Motor neuron (in vitro differentiated cells): Measurements from ENCODE around the gene FOXA2. TPM values are rescaled to one million over a fixed set of nuclear protein-coding genes. Genes with fewer than 3 reads are reported as not detected.

Experiments
- ATAC-seq, 8 experiments: fragments of 200-7000 bp; cut with Tn5 transposase; replicated peaks in 6 of 8; 2 replicates each; pipeline ENCODE4 v1.8.0; 2021; ENCODE audit warnings: mild to moderate bottlenecking in 8 of 8, moderate library complexity in 8 of 8
- H3K27ac ChIP-seq, 2 donors: fragments of 250-450 bp; sonication (Bioruptor Pico); 2 replicates each; pipeline ENCODE4 v1.9.0; 2021; ENCODE audit warnings: antibody characterized with exemption in 2 of 2, mild to moderate bottlenecking in 2 of 2, moderate library complexity in 1 of 2
- H3K4me1 ChIP-seq, 2 donors: fragments of 250-450 bp; sonication (Bioruptor Pico); replicated peaks in 1 of 2; 2 replicates each; pipeline ENCODE4 v1.6.1; 2021; ENCODE audit warnings: antibody characterized with exemption in 2 of 2, mild to moderate bottlenecking in 2 of 2, moderate library complexity in 1 of 2
- H3K4me3 ChIP-seq, 5 donors: fragments of 250-450 bp; sonication (Bioruptor Pico); 2 replicates each; pipeline ENCODE4 v1.9.0; 2021; ENCODE audit warnings: antibody characterized with exemption in 5 of 5, mild to moderate bottlenecking in 5 of 5, moderate library complexity in 4 of 5
- WGBS, 10 experiments: fragments of 450-650 bp; shearing (Covaris generic); methylation state at CpG; one replicate each; pipeline ENCODE4 v1.0.0; 2022; 5-methylcytosine and 5-hydroxymethylcytosine counted together
- in situ Hi-C, 9 experiments: fragments of 400-800 bp; cut with MboI; loops; one replicate each; pipeline ENCODE4 v1.15.0; 2021; ENCODE audit warnings: low sequenced_read_pairs in 9 of 9, low pct_unique_long_range_greater_than_20kb in 2 of 9; ENCODE audit not compliant: unreplicated experiment in 9 of 9
- total RNA-seq, 8 experiments: library from RNA; unstranded; fragments of 300-600 nt; gene quantifications; 2 replicates each; pipeline versions ENCODE4 v1.2.3 to v1.2.4, GENCODE V29; 2022

FOXA2 gene
- total RNA-seq, 8 experiments from 2014 or later: 0.08 to 4.1 (median 0.35) TPM; not detected in 4

DNA sequence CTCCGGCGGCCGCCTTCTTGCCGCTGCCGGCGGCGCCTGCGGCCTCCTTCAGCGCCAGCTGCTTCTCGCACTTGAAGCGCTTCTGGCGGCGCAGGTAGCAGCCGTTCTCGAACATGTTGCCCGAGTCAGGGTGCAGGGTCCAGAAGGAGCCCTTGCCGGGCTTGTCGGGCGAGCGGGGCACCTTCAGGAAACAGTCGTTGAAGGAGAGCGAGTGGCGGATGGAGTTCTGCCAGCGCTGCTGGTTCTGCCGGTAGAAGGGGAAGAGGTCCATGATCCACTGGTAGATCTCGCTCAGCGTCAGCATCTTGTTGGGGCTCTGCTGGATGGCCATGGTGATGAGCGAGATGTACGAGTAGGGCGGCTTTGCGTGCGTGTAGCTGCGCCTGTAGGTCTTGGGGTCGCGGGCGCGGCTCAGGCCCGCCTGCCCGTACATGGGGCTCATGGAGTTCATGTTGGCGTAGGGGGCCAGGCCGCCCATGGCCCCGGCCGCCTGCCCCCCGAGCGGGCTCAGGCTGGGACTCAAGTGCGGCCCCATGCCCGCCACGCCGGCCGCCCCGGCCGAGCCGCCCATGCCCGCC, 1.9 kb downstream of the FOXA2 start:
- in situ Hi-C loops: loop anchor here in 2 of 9 experiments (25.0 kb wide), 1 partner anchor 245 kb away; no protein-coding TSS in a partner anchor
- WGBS, 10 experiments: 0 to 58% (median 10%) methylated on average over 1 to 23 of the region's 54 CpGs; no CpG with 5 or more reads in 4 of the 10 experiments
- ATAC-seq: no peak
- H3K27ac ChIP-seq: no peak overlapping the region
- H3K4me3 ChIP-seq: peak overlapping the region in 3 of 5 donors; percentile 12 to 36 (median 31)
- peaks cover 4 to 30% of the 10 kb centered on the region in 2 donors for H3K4me1 ChIP-seq

DNA sequence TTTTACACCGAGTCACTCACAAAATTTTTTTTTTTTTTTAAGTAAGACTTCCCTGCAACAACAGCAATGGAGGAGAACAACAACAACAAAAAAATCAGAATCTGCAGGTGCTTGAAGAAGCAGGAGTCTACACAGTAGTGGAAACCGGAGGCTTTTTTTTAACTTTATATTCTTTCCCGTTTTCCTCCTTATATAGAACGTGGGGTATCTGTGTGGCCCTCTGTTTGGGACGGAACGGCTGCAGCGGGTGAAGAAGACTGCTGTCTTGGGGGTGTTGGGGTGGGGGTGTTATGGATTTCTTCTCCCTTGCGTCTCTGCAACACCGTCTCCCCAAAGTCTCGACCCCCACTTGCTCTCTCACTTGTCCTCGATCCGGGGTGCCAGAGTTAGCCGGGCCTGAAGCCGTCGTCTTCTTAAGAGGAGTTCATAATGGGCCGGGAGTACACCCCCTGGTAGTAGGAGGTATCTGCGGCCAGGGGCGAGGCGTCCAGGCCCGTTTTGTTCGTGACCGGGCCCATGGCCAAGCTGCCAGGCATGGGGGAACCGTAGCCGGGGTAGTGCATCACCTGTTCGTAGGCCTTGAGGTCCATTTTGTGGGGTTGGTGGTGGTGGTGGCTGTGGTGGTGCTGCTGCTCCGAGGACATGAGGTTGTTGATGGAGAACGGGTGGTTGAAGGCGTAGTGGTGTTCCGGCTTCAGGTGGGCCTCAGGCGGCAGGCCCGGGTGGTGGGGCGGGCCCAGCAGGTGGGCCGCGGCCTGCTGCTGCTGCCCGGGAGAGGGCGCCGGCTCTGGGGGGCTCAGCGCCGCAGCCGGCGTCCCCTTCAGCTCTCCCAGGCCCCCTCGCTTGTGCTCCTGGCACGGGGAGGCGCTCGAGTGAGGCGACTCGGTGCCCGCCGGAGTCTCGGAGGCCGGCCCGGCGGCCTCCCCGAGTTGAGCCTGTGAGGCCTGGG, 2.7 kb downstream of the FOXA2 start:
- Histone ChIP-seq H3K4me3 (no peak overlapping the region), H3K4me1 (peaks cover 4 to 29% of the 10 kb centered on the region in 2 donors), H3K27ac (no peak overlapping the region)
- WGBS, 10 experiments: 0 to 50% (median 25%) methylated on average over 1 to 9 of the region's 54 CpGs
- in situ Hi-C loops: loop anchor here in 2 of 9 experiments (25.0 kb wide), 1 partner anchor 244 kb away; no protein-coding TSS in a partner anchor
- ATAC-seq: no peak

DNA sequence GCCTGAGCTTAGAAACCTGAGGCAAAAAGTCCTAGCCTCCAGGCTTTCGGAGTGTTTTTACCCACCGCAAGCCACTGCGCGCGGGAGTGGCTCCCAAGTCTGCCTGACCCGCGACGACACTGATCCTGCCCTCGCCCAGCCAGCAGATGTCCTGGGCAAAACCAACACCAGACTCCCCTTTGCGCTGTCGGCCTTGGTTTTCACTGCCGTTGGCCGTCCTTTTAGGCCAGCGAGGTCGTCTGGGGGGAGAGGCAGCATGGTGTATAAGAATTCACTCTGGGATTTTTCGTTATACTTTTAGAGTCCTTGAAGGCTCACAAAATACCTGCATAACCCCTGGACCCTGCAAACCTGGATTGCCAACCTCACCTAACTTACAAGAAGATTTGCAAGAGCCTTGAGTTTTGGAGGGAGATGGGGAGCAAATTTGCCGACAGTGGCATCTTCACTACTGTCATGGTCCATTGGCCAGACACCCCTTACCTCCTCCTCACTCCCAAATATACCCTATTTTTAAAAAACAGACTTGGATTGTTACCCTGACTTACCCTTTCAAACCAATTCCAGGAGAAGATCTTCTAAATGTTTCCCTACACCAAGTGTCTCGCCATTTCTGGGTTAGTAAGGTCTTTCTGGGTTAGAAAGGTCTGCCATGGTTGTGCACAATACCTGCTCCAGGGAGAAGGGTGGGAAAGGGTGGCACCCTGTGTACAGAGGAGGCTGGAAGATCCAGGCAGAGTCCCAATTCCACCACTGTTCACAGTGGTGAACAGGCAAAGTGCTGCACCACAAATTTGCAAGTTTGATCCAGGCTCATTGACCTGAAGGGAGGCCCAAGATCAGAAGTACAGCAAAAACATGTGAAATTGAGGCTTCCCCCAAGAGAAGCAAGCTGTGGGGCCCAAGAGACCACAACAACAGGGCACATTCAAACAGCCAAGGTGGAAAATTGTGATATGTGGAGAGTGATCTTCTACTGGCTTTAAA, 4.4 kb downstream of the FOXA2 start:
- in situ Hi-C loops: loop anchor here in 2 of 9 experiments (25.0 kb wide), 1 partner anchor 243 kb away; no protein-coding TSS in a partner anchor
- peaks cover 4 to 34% of the 10 kb centered on the region in 2 donors for H3K4me1 ChIP-seq
- WGBS, 10 experiments: 0 to 25% (median 11%) methylated on average over 1 to 13 of the region's 18 CpGs; no CpG with 5 or more reads in 1 of the 10 experiments
- H3K4me3 ChIP-seq: no peak overlapping the region
- no peak for ATAC-seq
- no peak overlapping the region for H3K27ac ChIP-seq

DNA sequence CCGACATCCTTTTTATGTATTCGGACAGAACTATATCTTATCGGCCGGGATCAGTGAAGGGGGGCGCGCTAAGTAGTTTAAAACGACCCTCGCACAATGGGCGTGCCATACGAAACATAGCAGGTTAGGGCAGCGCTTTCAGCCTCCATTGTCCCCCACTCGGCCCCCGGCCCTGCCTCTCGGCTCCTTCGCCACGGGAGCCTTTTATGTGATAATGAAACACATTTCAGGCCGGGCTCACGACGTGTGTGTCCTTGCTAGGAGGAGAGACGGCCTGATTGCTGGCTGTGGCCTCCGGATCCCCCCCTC, 5.3 kb downstream of the FOXA2 start:
- no peak for ATAC-seq
- 0 to 23% (median 3%) methylated on average over 1 to 16 of the region's 21 CpGs; no CpG with 5 or more reads in 6 of the 10 experiments for WGBS, 10 experiments
- in situ Hi-C loops: loop anchor here in 2 of 9 experiments (25.0 kb wide), 1 partner anchor 242 kb away; no protein-coding TSS in a partner anchor
- H3K27ac ChIP-seq: peak overlapping the region in 1 of 2 donors; percentile 14
- peaks cover 4 to 38% of the 10 kb centered on the region in 2 donors for H3K4me1 ChIP-seq
- peak overlapping the region in 1 of 5 donors; percentile 23 for H3K4me3 ChIP-seq

DNA sequence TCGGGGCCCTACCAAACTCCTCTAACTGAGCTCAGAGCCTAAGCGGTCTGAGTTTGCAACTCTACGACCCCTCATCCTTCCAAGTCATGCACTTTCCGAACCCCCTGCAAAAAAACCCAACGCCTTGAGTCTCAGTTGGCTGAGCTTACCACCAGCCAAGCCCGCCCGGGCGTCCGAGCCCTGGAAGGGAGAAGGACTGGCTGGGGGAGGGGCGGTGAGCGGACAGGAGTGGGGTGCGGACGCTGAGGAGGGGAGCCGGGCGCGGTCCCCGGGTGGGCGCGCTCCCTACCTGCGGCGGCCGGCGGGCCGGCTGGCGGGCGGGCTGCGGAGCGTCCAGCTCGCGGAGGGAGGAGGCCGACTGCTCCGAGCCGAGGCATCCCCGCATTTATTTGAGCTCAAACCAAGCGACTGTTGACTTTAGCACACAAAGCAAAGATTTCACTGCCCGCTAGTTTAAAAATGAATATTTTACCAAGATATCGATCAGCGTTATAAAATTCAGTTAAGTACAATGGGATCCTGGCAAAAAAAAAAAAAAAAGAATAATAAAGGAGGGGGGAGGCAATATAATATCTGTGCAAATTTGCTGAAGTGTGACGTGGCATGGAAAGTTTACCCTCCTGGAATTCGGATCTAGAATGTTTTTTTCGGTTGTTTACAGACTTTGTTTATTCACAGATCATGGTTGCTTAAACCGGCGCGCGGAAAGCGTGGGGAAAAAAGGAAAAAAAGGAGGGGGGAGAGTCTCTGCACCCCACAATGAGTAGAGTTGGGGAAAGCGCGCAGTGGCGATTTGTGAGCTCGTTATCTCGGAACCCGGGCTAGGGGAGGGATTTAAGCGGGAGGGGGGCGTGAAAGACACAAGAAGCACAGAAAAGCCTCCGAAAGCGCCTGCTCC, 5.9 kb downstream of the FOXA2 start:
- WGBS, 10 experiments: 0 to 12% (median 2%) methylated on average over 3 to 23 of the region's 56 CpGs
- in situ Hi-C loops: loop anchor here in 2 of 9 experiments (25.0 kb wide), 1 partner anchor 241 kb away; no protein-coding TSS in a partner anchor
- H3K27ac ChIP-seq: peak overlapping the region in 1 of 2 donors; percentile 14
- H3K4me1 ChIP-seq: peaks cover 4 to 33% of the 10 kb centered on the region in 2 donors
- peak in 2 of 8 experiments; percentile 23 to 34 for ATAC-seq
- peak overlapping the region in 2 of 5 donors; percentile 23 to 24 for H3K4me3 ChIP-seq

DNA sequence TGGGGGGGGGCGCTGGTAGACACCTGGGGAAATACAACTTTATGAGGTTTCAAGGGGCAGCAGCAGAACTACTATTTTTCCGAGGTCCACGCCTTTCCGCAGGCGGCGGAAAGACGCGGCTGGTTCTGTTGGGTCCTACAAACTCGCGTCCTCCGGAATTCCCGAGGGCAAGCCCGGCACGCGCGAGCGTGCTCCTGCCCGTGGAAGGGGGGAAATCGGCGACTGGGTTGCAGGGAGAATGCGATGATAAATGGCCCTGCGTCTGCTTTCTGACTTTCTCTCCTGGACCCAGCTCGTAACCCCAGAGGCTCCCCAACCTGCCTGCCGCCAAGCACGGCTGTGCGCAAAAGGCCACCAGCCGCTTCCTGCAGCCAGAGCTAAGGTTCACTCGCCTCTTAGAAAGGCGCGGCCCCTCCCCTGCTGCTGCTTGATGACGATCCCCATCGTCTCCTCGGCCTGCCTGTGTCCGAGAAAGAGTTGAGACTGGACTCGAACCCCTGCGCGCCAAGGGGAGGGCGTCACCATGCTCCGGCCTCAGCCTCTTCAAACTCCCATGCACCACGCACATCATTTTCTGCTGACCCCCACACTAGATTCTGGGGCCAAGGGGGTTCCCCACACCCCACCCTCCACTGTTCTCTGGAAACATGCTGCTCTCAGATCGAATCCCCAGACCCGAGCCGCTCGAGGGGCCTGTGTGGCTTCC, 6.7 kb downstream of the FOXA2 start:
- H3K4me1 ChIP-seq: peaks cover 4 to 30% of the 10 kb centered on the region in 2 donors
- H3K4me3 ChIP-seq: peak overlapping the region in 2 of 5 donors; percentile 23 to 24
- no peak overlapping the region for H3K27ac ChIP-seq
- ATAC-seq: peak in 2 of 8 experiments; percentile 14 to 31
- 0% methylated on average over 1 to 9 of the region's 44 CpGs; no CpG with 5 or more reads in 6 of the 10 experiments for WGBS, 10 experiments
- in situ Hi-C loops: loop anchor here in 2 of 9 experiments (25.0 kb wide), 1 partner anchor 240 kb away; no protein-coding TSS in a partner anchor

DNA sequence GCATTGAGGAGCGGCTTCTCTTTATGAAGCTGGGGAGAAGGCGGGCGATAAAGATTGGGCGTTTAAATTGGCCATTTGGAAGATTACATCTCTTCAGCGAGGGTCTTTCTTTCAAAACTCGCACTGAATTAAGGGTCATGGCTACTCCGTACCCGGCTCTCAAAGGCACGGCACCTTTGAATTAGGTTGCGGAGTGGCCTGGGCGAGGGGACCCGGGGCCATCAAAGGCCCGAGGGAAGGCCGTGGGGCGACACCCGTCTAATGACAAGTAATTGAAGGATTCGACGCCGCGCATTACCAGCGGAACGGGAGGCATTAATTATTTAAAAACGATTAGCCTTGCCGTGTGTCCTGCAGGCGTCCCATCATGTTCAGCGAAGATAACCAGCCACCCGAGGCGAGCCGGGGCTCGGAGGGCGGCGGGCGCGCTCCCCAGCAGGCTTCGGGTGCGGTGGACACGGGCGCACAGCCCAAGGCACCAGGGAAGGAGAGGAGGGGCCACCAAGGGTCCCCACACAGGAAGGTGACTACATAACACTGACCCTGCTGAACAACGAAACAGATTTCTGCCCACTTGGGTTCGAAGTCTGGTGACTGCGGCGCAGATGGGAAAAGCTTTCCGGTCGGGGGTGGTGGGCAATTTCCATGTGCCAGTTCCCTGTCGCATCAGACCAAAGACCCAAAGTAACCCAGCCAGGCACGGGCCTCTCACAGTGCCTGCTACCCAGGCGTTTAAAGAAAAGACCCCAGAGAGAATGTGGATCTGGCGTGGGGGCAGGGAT, 7.4 kb downstream of the FOXA2 start:
- in situ Hi-C loops: loop anchor here in 2 of 9 experiments (25.0 kb wide), 1 partner anchor 240 kb away; no protein-coding TSS in a partner anchor
- H3K4me3 ChIP-seq: peak overlapping the region in 2 of 5 donors; percentile 23 to 24
- peaks cover 4 to 30% of the 10 kb centered on the region in 2 donors for H3K4me1 ChIP-seq
- ATAC-seq: no peak
- H3K27ac ChIP-seq: no peak overlapping the region
- WGBS, 10 experiments: 0 to 60% (median 3%) methylated on average over 1 to 22 of the region's 48 CpGs; no CpG with 5 or more reads in 3 of the 10 experiments

DNA sequence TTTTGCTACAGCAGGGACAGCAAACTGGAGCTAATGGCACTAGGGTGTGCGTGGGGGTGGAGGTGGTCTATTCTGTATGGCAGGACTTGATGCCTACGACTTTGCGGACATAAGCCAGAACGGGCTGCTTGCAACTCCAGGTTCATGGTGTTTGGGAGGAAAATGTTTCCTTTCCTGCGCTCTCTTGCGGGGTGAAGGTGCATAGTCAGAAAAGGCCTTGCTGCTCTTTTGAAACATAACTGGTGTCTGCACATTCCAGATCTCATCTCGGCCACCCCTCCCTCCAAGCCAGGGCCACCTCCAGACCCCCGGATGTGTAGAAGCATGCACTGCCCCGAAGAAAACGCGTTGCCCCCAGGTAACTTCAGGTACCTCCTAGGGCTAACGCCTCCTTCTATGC, 8.1 kb downstream of the FOXA2 start:
- Histone ChIP-seq H3K27ac (no peak overlapping the region), H3K4me1 (peaks cover 4 to 30% of the 10 kb centered on the region in 2 donors), H3K4me3 (peak overlapping the region in 1 of 5 donors; percentile 23)
- no peak for ATAC-seq
- in situ Hi-C loops: loop anchor here in 2 of 9 experiments (25.0 kb wide), 1 partner anchor 239 kb away; no protein-coding TSS in a partner anchor
- WGBS, 10 experiments: 0 to 16% (median 11%) methylated on average over 2 to 7 of the region's 12 CpGs; no CpG with 5 or more reads in 4 of the 10 experiments

DNA sequence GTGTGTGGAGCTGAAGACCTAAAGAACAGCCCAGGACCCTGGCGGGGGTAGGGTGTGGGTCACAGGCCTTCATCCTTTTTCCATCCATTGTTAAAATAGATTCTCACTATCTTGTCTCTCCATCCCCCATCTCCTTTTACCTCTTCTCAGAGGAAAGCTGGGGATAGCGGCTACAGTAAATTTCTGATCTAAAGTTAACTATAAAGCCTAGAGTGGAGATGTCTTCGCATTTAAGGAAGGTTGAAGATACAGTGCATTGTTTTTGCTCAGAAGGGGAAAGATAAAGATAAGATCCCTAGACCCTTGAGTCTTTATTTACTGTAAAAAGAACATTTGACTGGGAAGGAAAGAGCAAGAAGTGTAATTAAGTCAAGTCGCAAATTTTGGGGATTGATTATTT, 8.6 kb downstream of the FOXA2 start:
- in situ Hi-C loops: loop anchor here in 2 of 9 experiments (25.0 kb wide), 1 partner anchor 238 kb away; no protein-coding TSS in a partner anchor
- H3K4me1 ChIP-seq: peaks cover 4 to 30% of the 10 kb centered on the region in 2 donors
- WGBS, 10 experiments: 12 to 45% (median 19%) methylated on average over 2 to 4 of the region's 4 CpGs

DNA sequence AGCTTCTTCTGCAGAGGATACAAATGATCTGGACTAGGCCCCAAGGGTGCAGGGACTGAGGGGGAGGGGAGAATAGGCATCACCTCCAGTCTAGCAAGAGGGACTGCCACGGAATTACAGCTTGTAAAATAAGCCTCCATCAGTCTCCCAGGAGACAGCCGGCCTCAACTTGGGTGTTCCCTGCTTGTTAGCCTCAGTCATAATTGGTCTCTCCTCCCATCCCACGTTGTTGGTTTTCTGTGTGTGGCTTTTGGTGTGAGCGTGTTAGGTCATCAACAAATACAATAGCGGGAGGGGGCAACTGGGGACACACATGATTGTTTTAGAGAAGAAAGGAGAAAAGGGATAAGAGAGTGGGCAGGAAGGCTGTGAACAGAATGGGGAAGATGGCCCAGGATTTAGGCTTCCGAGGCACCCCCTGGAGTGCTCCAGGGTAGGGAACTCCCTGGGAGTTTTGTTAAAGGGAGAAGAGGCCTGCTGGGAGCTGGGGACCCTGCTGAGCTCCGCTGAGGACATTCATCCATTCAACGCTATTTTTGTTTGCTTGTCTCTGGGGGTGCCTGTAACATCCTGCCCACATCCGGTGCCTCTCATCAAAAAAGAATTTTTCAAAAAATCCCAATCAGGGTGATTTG, 9.2 kb downstream of the FOXA2 start:
- in situ Hi-C loops: loop anchor here in 2 of 9 experiments (25.0 kb wide), 1 partner anchor 238 kb away; no protein-coding TSS in a partner anchor
- peak in 4 of 8 experiments; percentile 48 to 69 (median 62) for ATAC-seq
- 0 to 20% (median 4%) methylated on average over 1 to 8 of the region's 9 CpGs; no CpG with 5 or more reads in 2 of the 10 experiments for WGBS, 10 experiments

More for the DNA sequence above, 8.6 kb downstream of the FOXA2 start:
- H3K4me3 ChIP-seq: no peak overlapping the region
- no peak for ATAC-seq
- H3K27ac ChIP-seq: no peak overlapping the region

More for the DNA sequence above, 9.2 kb downstream of the FOXA2 start:
- peaks cover 4 to 30% of the 10 kb centered on the region in 2 donors for H3K4me1 ChIP-seq
- no peak overlapping the region for H3K4me3 ChIP-seq
- H3K27ac ChIP-seq: no peak overlapping the region
